Renal pelvis (tissue), 12 donors: ENCODE results near the gene PDP2. TPM values are rescaled to one million over a fixed set of nuclear protein-coding genes. Genes with fewer than 3 reads are reported as not detected.

Experiments
- DNase-seq: peaks from one replicate; pipeline ENCODE4 v3.0.0-alpha.2; 2013
- long read RNA-seq, 16 experiments: transcript quantifications; one replicate each; lab custom pipeline, GENCODE V29; 2026
- polyA plus RNA-seq, 3 donors: library from polyadenylated mRNA; unstranded; fragments of 120-200 nt; gene quantifications; one replicate each; pipeline ENCODE4 v1.2.1, GENCODE V29; 2013; ENCODE audit not compliant: insufficient read length in 3 of 3

The PDP2 gene
- 10 to 100 TPM; 12.2 to 16.1 (median 14.3) TPM for polyA plus RNA-seq
- long read RNA-seq, donor 1, full-length matches to known transcripts: 2 of 10 reads
- long read RNA-seq, donor 1, partial matches to known transcripts: 8 of 10 reads
- long read RNA-seq, donor 1, other reads (novel, unspliced or antisense): 0 of 10 reads
- long read RNA-seq, donor 2, full-length matches to known transcripts: 3 of 3 reads
- long read RNA-seq, donor 2, partial matches to known transcripts: 0 of 3 reads
- long read RNA-seq, donor 2, other reads (novel, unspliced or antisense): 0 of 3 reads
- long read RNA-seq, donor 3, full-length matches to known transcripts: 1 of 257 reads
- long read RNA-seq, donor 3, partial matches to known transcripts: 241 of 257 reads
- long read RNA-seq, donor 3, other reads (novel, unspliced or antisense): 15 of 257 reads
- long read RNA-seq, donor 4, full-length matches to known transcripts: 2 of 2 reads
- long read RNA-seq, donor 4, partial matches to known transcripts: 0 of 2 reads
- long read RNA-seq, donor 4, other reads (novel, unspliced or antisense): 0 of 2 reads
- long read RNA-seq, donor 5, full-length matches to known transcripts: 2 of 2 reads
- long read RNA-seq, donor 5, partial matches to known transcripts: 0 of 2 reads
- long read RNA-seq, donor 5, other reads (novel, unspliced or antisense): 0 of 2 reads
- long read RNA-seq, donor 6, full-length matches to known transcripts: 3 of 3 reads
- long read RNA-seq, donor 6, partial matches to known transcripts: 0 of 3 reads
- long read RNA-seq, donor 6, other reads (novel, unspliced or antisense): 0 of 3 reads
- long read RNA-seq, donor 7, full-length matches to known transcripts: 4 of 4 reads
- long read RNA-seq, donor 7, partial matches to known transcripts: 0 of 4 reads
- long read RNA-seq, donor 7, other reads (novel, unspliced or antisense): 0 of 4 reads
- long read RNA-seq, donor 8, partial matches to known transcripts: 0 of 2 reads
- long read RNA-seq, donor 8, other reads (novel, unspliced or antisense): 0 of 2 reads
- long read RNA-seq, donor 9, full-length matches to known transcripts: 2 of 2 reads
- long read RNA-seq, donor 9, partial matches to known transcripts: 0 of 2 reads
- long read RNA-seq, donor 9, other reads (novel, unspliced or antisense): 0 of 2 reads
- long read RNA-seq, donor 10, full-length matches to known transcripts: 6 of 6 reads
- long read RNA-seq, donor 10, partial matches to known transcripts: 0 of 6 reads
- long read RNA-seq, donor 10, other reads (novel, unspliced or antisense): 0 of 6 reads
- long read RNA-seq, donor 11, full-length matches to known transcripts: 2 of 178 reads
- long read RNA-seq, donor 11, partial matches to known transcripts: 149 of 178 reads
- long read RNA-seq, donor 11, other reads (novel, unspliced or antisense): 27 of 178 reads
- long read RNA-seq, donor 12, full-length matches to known transcripts: 5 of 5 reads
- long read RNA-seq, donor 12, partial matches to known transcripts: 0 of 5 reads
- long read RNA-seq, donor 12, other reads (novel, unspliced or antisense): 0 of 5 reads
- long read RNA-seq, donor 13, full-length matches to known transcripts: 1 of 1 reads
- long read RNA-seq, donor 13, partial matches to known transcripts: 0 of 1 reads
- long read RNA-seq, donor 13, other reads (novel, unspliced or antisense): 0 of 1 reads
- long read RNA-seq, donor 14: 0 reads
- long read RNA-seq, donor 15: 0 reads
- long read RNA-seq, donor 16, full-length matches to known transcripts: 3 of 11 reads
- long read RNA-seq, donor 16, partial matches to known transcripts: 8 of 11 reads
- long read RNA-seq, donor 16, other reads (novel, unspliced or antisense): 0 of 11 reads

- peak; percentile 95 for DNase-seq
These were observed at the start of gene PDP2 for GRCh38 chr16:66880288-66881013. Gene PDP2, plus strand, starts transcription at chr16:66880515. Its CDS starts 3,770 bp downstream, at chr16:66884285.

- DNase-seq: no peak
These were observed 48.1 kb upstream of the PDP2 start for GRCh38 chr16:66832190-66832589.

GRCh38 chr16:66832661-66833305 is 47.5 kb upstream of the PDP2 start:
- DNase-seq: no peak

- DNase-seq: no peak
These were observed 45.6 kb upstream of the PDP2 start for GRCh38 chr16:66834746-66835145.

- DNase-seq: no peak
These were observed 39.4 kb upstream of the PDP2 start for GRCh38 chr16:66840883-66841282.

- DNase-seq: no peak
These were observed 38.9 kb upstream of the PDP2 start for GRCh38 chr16:66841366-66841765.

- DNase-seq: no peak
These were observed 37.5 kb upstream of the PDP2 start for GRCh38 chr16:66842765-66843164.

GRCh38 chr16:66843191-66843590 is 37.1 kb upstream of the PDP2 start:
- DNase-seq: no peak

- no peak for DNase-seq
These were observed 36.3 kb upstream of the PDP2 start for GRCh38 chr16:66844009-66844341.

GRCh38 chr16:66844342-66845079 is 35.8 kb upstream of the PDP2 start, which contains the start of gene CA7:
Gene CA7, plus strand, starts transcription at chr16:66844414. Its CDS starts 74 bp downstream, at chr16:66844488.
- DNase-seq: no peak

- no peak for DNase-seq
These were observed 35.3 kb upstream of the PDP2 start for GRCh38 chr16:66845080-66845410.

GRCh38 chr16:66845791-66846221 is 34.5 kb upstream of the PDP2 start:
- DNase-seq: no peak

GRCh38 chr16:66846266-66846665 is 34.0 kb upstream of the PDP2 start:
- no peak for DNase-seq

GRCh38 chr16:66846831-66847230 is 33.5 kb upstream of the PDP2 start:
- no peak for DNase-seq

GRCh38 chr16:66847533-66848067 is 32.7 kb upstream of the PDP2 start:
- DNase-seq: no peak

- DNase-seq: no peak
These were observed 32.1 kb upstream of the PDP2 start for GRCh38 chr16:66848172-66848571.

GRCh38 chr16:66849021-66849420 is 31.3 kb upstream of the PDP2 start:
- no peak for DNase-seq

GRCh38 chr16:66849549-66849948 is 30.8 kb upstream of the PDP2 start:
- no peak for DNase-seq
